DMS 273 treated with DMSO at 0.1 percent for 48 hours (cell line): Measurements from ENCODE around the gene PLPPR5.
"Not testable (repeated sequence)": the region's sequence is repeated elsewhere in the genome, so short reads cannot be mapped to it uniquely, and the experiment has no call there.

Source experiments
- DNase-seq: peaks from one replicate; lab custom pipeline; 2025; lab: John Stamatoyannopoulos, UW

PLPPR5 gene

GRCh38 chr1:99004861-99005442 is at the start of gene PLPPR5:
Gene PLPPR5, minus strand, starts transcription at chr1:99004861. Its CDS starts 190 bp downstream, at chr1:99004671.
- DNase-seq: no peak

- no peak for DNase-seq
Measured at GRCh38 chr1:99051611-99052283, 47.1 kb upstream of the PLPPR5 start.

- DNase-seq: no peak
Measured at GRCh38 chr1:99049745-99050144, 45.1 kb upstream of the PLPPR5 start.

GRCh38 chr1:99036746-99037145 is 32.1 kb upstream of the PLPPR5 start:
- not testable (repeated sequence) for DNase-seq

GRCh38 chr1:99018313-99018712 is 13.7 kb upstream of the PLPPR5 start:
- no peak for DNase-seq

GRCh38 chr1:99017655-99018054 is 13.0 kb upstream of the PLPPR5 start:
- DNase-seq: no peak

- DNase-seq: no peak
Measured at GRCh38 chr1:99010679-99011078, 6.0 kb upstream of the PLPPR5 start.

- DNase-seq: no peak
Measured at GRCh38 chr1:99007366-99007765, 2.7 kb upstream of the PLPPR5 start.

- no peak for DNase-seq
Measured at GRCh38 chr1:99005537-99005942, 879 bp upstream of the PLPPR5 start.

- no peak for DNase-seq
Measured at GRCh38 chr1:99004254-99004860, 304 bp downstream of the PLPPR5 start.

GRCh38 chr1:99003581-99004253 is 944 bp downstream of the PLPPR5 start:
- no peak for DNase-seq

- DNase-seq: no peak
Measured at GRCh38 chr1:98992844-98993243, 11.8 kb downstream of the PLPPR5 start.

GRCh38 chr1:98991127-98992012 is 13.3 kb downstream of the PLPPR5 start:
- no peak for DNase-seq

GRCh38 chr1:98989556-98989907 is 15.1 kb downstream of the PLPPR5 start:
- DNase-seq: no peak

GRCh38 chr1:98988904-98989555 is 15.6 kb downstream of the PLPPR5 start:
- DNase-seq: no peak

GRCh38 chr1:98985687-98986086 is 19.0 kb downstream of the PLPPR5 start:
- DNase-seq: no peak

- DNase-seq: no peak
Measured at GRCh38 chr1:98981917-98982513, 22.6 kb downstream of the PLPPR5 start.

- no peak for DNase-seq
Measured at GRCh38 chr1:98979463-98979862, 25.2 kb downstream of the PLPPR5 start.

GRCh38 chr1:98975810-98976209 is 28.9 kb downstream of the PLPPR5 start:
- no peak for DNase-seq

GRCh38 chr1:98975113-98975512 is 29.5 kb downstream of the PLPPR5 start:
- no peak for DNase-seq
